Stimulated activated CD4-positive, alpha-beta T cell treated with anti-CD3 and anti-CD28 coated beads, Interleukin-4, amount 100 ng/mL, for 4 hours (primary cell): Measurements from ENCODE around the gene SF3A1.

Experiments
- DNase-seq, 2 experiments: peaks; one replicate each; pipeline ENCODE4 v3.0.0-alpha.2; 2020

The SF3A1 gene

DNA sequence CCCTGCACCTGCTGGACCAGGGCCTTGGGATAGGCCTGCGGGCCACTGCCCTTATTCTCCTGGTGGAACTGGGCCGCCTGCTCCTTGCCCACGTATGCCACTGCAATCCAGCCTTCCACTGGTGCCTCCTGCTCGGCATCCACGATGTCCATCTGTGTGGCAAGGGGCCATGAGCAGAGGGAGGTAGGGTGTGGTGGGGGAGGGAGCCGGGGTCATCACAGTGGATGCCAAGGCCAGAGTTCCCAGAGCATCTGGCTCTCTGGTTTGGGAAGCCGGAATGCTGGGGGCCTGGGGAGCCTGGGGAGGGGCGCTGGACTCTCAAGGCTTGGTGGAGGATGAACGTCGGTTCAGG lies 29.9 kb upstream of the SF3A1 start:
- no peak for DNase-seq

DNA sequence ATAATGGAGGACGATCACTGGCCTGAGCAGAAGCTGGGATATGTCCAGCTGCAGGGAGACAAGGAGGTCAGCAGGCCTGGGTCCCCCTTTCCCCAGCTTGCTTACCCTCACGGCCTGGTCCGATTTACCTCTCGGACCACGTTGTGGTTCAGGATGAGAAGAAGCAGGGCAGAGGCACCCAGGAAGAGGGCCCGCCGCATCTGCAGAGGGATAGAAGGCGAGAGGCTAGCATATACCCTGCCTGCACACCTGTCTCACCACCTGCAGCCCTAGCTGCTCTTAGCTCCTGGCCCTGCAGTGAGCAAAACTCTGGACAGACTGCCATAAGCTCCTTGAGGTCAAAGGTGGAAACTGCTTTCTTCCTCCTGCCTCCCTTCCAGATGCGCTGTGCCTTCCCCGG lies 29.2 kb upstream of the SF3A1 start:
- no peak for DNase-seq

DNA sequence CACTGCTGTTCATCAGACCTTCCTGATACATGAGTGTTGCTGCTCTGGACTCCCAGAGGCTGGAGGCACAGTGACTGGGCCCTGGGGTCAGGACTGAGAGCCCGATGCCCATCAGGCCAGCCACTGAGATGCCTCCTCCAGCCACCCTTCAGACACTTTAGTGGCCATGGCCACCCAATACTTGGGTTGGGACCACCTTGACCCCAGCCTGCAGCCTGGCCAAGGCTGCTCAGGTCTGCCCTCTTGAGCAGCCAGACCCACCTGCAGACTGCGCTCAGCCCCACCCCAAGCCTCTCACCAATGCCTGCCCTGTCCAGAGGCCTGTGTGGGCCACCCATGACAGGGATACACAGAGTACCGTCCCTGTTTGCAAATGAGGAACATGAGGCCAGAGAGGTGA lies 26.4 kb upstream of the SF3A1 start:
- no peak for DNase-seq

DNA sequence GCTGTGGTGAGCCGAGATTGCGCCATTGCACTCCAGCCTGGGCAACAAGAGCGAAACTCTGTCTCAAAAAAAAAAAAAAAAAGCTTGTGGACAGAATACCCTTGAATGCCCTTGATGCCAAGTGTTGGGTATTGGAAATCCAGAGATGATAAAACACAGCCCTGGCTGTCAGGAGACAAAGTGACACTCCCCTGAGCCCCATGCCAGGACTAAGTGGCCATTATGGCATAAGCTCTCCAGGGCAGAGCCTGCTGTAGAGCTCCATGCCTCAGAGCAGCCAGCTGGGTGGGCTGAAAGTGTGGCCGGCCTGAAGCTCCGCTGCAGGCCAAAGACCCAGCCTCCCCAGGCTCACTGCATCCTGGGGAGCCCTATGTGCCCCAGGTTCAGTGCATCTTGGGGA lies 25.6 kb upstream of the SF3A1 start:
- DNase-seq = no peak

DNA sequence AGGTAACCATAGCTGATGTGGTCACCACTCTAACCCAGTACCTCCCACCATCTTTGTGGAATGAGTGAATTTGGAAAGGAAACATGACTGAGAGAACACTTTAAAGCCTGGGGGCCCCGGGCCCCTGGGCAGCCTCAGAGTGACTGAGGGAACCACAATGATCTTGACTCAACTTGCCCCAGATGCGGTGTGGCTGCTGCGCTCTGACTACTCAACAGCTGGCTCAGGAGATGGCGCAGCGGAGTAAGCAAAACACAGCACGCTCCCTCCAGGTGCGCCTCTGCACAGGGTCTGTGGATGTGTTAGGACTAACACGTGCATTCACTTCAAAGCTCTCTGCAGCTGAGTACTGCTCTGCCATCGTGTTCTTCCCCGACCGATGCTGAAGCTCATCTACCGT lies 24.6 kb upstream of the SF3A1 start:
- DNase-seq = no peak

DNA sequence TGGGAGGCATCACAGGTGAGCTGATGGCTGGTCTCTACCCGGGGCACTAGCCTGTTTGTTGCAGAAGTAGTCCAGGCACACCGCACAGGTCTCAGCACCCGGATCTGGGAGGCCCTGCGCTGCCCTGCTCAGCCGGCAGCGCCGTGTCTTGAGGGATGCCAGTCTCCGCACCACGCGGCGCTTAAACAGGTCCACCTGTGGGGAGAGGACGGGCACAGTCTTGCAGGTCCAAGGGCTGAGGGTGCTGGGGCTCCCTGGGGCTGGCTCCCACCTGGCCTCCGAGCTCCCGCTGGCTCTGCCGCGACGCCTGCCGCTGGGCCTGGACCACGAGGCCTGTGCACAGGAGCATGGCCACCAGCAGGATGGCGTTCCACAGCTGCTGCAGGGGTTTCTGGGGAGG lies 23.3 kb upstream of the SF3A1 start:
- no peak for DNase-seq

DNA sequence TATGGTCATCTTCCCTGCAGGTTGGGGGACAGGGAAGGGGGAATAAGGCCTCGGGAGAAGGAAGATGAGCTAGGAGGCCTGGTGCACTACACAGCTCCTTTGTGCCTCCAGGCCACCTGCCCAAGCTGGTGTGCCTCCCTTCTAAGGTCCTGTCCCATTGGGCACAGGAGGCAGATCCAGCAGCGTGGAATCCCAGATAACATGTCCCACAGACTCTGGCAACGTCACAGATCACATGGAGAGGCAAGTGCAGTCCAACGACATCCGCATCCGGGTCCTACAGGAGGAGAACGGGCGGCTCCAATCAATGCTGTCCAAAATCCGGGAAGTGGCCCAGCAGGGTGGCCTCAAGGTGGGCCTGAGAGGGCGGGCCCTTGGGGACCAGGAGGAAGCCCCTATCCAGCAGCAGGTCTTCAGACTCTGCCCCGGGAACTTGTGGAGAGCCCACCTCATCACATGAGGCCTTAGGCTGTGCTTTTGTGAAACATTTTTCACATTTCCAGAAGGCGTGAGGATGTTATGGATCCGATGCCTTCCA lies 18.7 kb upstream of the SF3A1 start:
- no peak for DNase-seq

DNA sequence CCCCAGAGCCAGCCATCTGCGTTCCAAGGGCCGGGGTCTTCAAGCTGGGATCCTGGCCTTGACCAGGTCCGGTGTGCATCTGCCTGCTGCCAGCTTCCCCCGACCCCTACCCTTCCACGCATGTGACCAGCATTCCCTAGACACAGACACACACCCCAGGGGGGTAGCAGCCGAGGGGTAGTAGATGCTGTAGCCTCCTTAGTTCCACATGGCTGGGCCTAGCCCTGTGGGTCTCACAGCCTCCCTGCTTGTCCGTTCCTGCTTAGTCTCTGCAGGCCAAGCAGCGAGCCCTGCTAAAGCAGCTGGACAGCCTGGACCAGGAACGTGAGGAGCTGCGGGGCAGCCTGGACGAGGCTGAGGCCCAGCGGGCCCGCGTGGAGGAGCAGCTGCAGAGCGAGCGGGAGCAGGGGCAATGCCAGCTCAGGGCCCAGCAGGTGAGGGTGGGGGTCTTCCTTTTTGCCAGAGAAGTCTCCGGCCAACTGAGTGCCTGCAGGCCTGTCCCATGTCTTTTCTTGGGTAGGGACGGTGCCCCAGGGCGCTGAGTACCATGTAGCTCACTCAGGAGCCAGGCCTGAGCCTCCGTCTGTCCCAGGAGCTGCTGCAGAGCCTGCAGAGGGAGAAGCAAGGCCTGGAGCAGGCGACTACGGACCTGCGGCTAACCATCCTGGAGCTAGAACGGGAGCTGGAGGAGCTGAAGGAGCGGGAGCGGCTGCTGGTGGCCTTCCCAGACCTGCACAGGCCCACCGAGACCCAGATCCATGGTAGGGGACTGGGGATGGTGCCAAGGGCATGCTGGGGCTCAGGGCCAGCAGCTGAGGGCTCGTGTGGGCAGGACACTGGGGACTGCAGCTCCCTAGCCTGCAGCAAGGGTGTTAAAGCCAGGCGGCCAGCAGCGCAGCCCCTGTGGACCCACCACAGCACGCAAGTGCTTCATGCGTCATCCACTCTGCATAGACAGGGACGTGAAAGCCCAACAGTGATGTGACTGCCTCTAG lies 16.9 kb upstream of the SF3A1 start:
- no peak for DNase-seq

DNA sequence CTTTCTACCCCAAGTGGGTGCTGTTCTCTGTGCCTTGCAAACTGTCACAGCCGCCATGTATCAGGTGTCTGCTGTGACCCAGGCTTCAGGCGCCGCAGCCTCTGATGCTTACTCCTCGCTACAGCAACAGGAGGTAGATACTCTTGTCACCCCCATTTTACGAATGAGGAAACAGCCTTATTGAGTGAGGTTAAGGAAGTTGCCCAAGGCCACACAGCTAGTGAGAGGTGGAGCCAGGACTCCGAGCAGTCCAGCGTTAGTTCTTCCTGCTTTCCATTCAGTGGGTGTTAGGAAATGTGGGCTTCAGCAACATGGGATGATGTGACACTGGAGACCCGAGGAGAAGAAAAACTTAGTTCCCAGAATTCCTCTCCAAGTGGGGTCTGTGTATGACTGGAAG lies 16.2 kb upstream of the SF3A1 start:
- DNase-seq = no peak

DNA sequence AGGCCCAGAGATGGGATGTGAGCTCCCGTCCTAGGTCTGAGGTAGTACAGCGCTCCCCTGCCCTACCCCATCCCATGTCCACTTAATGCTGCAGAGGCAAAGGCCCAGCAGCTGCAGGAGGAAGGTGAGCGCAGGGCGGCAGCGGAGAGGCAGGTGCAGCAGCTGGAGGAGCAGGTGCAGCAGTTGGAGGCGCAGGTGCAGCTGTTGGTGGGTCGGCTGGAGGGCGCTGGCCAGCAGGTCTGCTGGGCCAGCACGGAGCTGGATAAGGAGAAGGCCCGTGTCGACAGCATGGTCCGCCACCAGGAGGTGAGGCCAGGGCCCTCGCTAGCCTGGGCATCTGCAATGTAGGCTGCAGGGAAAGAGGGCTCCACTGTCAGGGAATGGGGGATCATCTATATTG lies 15.3 kb upstream of the SF3A1 start:
- no peak for DNase-seq

DNA sequence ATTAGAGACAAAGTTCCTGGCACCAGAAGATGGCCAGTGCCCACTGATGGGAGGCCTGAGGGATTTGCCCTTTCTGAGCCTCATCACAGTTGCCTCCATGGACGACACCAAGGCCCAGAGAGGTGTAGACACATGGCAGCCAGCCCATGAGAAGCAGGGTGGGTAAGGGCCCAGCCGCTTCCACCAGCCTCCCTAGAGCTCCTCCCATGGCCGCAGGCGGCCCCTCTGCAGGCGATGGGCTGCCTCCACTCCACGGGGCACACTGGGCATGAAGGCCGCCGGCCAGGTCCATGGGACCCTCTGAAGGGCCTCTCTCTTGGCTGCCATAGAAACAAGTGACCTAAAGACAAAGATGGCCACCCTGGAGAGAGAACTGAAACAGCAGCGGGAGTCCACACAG lies 14.6 kb upstream of the SF3A1 start:
- DNase-seq = no peak

DNA sequence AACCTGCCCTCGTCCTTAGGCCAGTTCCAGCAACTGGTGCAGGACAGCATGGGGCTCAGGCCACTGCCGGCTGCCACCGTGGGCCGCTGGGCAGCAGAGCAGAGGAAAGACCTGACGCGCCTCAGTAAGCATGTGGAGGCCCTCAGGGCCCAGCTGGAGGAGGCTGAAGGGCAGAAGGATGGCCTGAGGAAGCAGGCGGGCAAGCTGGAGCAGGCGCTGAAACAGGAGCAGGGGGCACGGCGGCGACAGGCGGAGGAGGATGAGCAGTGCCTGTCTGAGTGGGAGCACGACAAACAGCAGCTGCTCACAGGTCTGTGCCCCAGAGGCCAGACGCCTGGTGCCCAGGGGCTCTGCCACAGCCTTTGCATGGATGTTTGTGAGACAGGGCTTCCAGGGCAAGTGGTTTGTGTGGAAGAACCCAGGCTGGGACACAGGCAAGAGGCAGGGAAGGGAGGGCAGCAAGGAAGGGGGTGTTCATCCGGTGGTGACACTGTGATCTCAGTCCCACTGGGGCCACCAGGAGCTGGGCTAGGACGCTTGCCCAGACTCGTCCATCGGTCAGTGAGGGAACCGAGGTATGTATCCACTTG lies 14.0 kb upstream of the SF3A1 start:
- no peak for DNase-seq

DNA sequence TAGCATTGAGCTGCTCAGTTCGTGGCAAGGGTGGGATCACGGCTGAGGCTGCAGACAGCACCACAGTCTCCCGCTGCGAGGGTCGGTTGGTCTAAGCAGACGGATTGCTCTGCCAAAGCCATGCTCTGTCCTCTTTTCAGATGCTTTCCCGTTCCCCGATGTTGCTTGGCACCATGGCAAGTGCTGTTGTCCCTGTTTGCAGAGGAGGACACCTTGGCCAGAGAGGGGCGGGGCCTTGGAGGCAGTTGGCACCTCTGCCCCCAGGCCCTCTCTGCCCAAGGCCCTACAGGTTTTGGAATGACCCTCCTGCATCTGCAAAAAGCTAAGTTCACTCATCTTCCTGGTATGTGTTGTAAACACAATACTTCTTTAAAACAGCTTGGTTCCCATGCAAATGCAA lies 11.7 kb upstream of the SF3A1 start:
- DNase-seq = no peak

DNA sequence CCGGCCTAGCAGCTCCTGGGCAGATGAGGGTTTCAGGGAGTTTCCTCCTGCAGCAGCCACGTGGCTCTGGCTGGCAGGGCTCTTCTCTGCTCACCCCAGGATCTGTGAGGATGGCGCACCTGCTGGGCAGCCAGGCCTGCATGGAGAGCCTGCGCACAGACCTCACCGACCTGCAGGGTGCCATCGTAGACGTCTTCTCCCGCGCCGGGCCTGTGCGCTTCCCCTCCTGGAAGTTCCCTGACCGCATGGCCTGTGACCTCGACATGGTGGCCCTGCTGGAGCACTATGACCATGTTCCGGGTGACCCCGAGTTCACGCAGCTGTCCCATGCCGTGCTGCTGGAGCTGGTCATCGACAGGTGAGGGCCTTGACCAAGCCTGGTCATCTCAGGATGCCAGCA lies 9.2 kb upstream of the SF3A1 start:
- DNase-seq = no peak

DNA sequence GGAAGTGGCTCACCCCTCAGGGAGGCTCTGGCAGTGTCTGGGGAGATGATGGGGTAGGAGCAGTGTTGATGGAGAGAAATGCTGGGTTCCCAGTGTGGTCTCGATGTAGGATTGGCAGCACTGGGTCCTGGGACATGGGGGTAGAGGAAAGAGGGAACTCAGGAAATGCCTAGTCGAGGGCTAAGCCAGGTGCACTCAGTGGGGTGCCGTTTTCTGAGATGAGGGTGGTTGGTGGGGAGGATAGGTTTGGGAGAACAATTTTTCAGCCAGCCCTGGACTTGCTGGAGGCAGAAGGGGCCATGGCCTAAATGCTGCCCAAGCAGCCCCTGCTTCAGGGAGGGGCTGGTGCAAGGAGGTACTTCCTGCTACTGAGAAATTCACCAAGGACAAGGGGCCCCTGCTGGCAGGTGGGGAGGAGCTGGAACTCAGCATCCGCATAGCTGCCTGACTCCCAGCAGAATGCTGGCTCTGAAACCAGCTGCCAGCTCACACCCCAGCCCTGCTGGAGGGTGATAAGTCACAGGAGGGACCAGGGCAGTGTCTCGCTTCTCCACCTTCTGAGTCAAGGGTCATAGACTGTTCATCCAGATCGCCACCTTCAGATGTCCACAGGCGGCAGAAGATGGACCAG lies 6.1 kb upstream of the SF3A1 start:
- no peak for DNase-seq

DNA sequence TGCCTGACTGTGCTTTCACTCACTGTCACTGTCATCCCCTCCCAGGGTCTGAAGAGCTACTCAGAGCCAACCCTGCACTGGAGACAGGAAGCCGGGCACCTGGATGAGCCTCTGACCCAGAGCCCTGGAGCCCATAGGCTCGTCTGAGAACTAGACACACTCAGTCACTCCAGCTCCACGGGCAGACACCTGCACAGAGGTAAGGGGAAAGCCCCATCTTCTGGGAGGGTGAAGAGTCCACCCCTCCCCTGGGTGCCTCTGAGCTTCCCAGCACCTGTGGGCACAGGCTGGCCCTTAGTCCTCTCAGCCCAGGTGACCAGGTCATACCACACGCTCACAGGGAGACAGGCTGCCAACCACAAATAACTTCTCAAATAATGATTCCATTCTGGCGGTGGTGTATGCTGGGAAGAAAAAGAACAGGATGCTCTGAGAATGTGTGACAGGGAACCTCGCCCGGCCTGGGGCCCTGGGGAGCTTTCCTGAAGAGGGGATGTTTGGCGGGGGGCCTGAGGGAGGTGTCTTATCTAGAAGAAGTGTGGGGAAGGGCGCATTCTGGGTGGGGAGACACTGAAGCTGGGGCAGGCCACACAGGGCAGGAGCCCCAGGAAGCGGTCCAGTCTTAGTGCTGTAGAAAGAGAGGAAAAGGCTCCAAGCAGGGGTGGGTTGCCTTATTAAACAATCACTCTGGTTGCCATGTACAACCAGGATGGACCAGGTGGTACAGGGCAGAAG lies 5.4 kb upstream of the SF3A1 start:
- no peak for DNase-seq

DNA sequence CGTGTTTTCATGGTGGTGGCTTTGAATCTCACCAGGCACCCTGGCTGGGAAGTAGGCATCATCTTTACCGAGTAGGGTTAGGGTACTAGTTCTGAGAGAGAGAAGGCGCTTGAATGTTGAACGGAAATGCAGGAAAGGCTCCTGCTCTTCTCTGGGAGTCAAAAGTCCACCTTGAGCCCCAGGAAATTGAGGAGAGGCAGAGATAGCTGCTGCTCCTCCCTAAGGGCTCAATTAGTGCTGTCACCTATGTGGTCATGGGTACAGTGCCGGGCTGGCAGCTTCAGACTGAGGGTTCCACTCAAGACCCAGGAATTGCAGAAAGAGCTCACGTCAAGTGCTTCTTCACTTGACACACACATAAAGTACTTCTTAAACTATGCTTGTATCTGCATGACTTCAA lies 1.8 kb upstream of the SF3A1 start:
- no peak for DNase-seq

DNA sequence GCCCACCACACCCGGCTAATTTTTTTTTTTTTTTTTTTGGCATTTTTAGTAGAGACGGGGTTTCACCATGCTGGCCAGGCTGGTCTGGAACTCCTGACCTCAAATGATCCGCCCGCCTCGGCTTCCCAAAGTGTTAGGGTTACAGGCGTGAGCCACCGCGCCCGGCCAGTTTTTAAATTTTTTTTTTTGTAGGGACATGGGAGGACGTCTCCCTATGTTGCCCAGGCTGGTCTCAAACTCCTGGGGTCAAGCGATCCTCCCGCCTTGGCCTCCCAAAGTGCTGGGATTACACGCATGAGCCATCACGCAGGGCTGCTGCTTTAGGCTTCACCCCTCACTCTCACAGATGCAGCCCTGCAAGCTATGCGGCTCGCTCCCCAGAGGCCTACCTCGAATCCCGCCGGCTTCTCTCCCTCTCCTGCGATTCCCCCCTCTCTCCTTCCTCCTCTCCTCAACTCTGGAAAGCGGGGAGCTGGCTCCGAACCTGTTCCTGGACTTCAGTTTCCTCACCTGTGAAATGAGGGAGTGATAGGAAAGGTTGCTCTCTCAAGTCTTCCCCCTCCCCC lies 1.0 kb upstream of the SF3A1 start:
- DNase-seq = no peak

DNA sequence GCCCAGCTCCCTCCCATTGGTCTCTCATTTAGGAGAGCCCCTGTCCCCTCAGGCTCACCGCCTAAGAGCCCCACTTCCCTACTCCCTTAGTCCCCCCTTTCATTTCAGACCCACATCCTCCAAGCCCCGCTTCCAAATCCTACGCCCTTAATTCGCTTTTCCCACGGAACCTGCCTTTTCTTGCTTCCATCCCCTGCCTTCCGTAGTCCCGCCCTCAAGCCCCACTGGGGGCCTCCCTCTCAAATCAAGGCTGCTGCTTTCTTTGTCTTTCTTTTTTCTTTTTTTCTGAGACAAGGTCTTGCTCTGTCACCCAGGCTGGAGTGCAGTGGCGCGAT lies 509 bp upstream of the SF3A1 start:
- DNase-seq = no peak

DNA sequence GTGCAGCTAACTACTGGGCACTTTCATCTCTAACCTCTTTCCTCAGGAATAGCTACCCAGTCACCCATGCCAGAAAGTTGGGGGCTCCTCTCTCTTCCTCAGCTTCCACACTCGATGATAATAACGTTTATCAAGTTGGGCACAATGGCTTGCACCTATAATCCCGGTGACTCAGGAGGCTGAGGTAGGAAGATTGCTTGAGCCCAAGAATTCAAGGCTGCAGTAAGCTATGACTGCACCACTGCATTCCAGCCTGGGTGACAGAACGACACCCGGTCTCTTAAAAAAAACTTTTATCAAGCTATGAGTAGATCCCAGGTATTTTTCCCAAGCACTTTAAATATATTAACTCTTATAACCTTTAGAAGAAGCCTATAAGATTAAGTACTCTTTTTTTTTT lies 2.0 kb downstream of the SF3A1 start:
- DNase-seq = no peak

DNA sequence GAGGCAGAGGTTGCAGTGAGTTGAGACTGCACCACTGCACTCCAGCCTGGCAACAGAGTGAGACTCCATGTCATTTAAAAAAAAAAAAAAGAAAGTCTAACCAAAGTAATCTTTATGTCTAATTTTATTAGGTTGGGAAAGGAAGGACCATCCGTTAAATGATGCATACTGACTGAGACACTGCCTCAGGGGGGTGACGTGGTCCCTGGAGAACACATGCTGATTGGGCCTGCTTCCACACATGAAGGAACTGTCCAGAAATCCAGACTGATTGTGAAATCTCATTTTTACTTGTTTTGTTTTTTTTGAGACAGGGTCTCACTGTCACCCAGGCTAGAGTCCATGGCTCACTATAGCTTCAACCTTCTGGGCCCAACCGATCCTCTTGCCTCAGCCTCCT lies 5.5 kb downstream of the SF3A1 start:
- no peak for DNase-seq

DNA sequence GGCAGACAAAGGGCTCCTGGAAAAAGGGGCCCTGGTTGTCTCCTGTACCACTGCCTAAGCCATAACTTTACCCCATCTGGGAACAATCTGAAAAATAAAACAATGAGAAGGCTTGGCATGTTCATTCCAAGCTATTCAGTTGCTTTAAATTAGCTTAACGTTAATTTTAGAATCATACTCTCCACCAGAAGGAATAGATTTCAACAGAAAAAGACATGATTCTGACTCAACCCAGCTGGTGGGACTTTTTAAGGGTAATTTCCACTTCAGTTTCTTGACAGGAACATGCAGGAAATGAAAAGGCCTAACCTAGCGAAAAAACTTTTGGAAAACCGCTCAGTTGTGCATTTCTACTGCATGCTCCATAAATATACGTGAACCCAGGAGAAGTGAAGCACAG lies 7.9 kb downstream of the SF3A1 start:
- DNase-seq = no peak

DNA sequence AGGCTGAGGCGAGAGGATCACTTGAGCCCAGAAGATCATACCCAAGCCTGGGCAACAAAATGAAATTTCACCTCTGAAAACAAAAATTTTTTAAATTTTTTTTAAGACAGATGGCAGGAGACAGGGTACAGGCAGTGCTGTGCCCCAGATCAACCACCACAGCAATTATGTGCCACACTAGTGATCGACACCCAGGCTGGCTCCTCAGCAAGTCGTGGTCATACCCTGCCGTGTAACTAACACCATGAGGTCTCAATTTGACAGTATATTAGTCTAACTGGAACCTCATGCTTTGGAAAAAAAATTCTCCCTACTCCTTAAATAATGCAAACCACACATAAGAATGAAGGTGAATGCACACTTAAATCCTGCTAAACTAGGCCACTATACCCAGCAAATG lies 8.3 kb downstream of the SF3A1 start:
- DNase-seq = no peak
